Activated naive CD4-positive, alpha-beta T cell (primary cell): Measurements from ENCODE around the gene CR1.
A peak's percentile ranks its signal among the peaks of the same experiment; 100 is the strongest.
"Not testable (repeated sequence)": the region's sequence is repeated elsewhere in the genome, so short reads cannot be mapped to it uniquely, and the experiment has no call there.

Experiments used
- DNase-seq, 4 experiments: peaks; one replicate each; lab custom pipeline; 2025; lab: John Stamatoyannopoulos, UW

The CR1 gene

DNA sequence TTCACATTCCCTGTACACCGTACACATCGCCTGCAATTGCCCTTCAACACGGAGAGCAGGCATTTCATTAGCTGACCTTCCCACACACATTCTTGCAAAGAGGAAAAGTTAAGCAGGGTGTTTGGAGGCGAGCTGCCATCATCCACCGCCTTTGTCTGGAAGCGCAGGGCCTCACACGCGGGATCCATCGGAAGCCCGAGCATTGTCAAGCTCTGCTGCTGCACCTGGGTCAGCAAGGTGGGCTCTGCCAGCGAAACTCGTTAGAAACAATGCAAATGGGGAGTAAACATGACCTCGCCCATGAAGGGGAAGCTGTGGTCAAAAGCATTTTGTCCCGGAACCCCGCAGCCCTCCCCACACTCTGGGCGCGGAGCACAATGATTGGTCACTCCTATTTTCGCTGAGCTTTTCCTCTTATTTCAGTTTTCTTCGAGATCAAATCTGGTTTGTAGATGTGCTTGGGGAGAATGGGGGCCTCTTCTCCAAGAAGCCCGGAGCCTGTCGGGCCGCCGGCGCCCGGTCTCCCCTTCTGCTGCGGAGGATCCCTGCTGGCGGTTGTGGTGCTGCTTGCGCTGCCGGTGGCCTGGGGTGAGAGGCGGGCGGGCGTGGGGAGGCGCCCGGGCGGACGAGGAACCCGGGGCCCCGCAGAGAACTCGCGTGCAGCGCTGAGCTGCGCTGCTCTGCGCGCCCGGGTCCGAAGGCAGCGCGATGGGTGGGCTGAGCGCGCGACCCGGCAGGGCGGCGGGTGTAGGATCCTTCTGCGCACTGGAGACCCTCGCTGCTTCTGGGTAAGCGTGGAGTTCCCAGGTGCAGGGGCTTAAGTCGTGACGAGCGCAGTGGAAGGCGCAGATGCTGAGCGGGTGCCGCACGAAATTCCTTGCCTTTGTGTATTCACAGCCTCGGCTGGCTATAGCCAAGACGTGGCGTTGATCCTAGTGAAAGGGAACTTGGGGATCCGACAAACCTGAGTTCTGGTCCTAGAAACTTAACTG lies at the start of gene CR1:
TSS of gene CR1 (plus strand) at position 357 of the 992 bp plus-strand sequence. CDS start at position 468, 111 bp downstream.
- DNase-seq: peak in 1 of 4 experiments; percentile 33

DNA sequence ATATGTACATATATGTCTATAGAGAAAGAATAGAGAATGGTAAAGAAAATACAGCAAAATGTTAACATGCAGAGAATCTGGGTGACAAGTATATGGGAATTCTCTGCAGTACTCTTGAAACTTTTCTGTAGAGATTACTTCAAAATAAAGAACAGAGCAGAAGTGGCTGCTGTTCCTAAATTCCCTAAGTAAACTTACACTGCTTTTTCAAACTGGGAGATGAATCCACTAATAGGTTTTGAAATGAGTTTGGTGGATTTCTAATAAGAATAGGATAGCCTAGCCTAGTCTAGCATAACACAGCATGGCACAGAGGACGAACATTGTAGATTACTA lies 42.3 kb upstream of the CR1 start:
- no peak for DNase-seq

DNA sequence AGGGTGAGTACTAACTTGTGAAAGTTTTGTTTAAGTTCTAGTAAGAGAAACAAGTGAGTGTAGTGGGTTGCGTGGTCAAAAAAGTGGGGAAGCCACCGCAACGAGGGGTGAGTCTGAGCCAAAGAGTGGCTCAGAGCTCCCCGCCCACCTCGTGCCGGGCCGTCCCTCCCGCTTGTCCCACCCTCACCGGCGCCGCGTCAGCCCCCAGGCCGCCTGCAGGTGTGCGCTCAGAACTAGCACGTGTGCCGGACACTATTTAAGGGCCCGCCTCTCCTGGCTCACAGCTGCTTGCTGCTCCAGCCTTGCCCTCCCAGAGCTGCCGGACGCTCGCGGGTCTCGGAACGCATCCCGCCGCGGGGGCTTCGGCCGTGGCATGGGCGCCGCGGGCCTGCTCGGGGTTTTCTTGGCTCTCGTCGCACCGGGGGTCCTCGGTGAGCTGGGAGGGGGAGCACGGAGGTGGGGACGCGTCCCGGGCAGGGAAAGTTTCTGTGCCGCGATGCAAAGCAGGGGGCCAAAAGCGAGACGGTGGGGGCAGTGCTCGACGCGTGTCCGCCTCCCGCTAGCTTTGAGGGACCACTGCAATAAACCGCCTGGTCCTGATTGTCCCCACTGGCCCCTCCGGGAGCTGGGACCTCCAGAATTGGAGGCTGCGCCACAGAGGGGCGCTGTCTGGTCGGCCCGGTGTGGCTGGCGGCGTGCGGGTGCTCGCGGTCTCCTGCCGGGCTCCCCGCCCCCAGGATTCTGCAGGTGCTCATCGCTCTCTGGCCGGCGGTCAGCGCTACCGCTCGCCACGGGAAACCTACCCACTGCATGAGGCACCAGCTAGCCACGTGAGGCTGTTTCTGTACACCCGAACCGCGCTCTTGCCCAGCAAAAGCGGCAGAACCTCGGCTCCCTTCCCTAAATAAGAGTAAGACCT lies 41.7 kb upstream of the CR1 start, which contains the start of gene CR2:
TSS of gene CR2 (plus strand) at position 283 of the 919 bp plus-strand sequence. CDS start at position 374, 91 bp downstream.
- peak in 3 of 4 experiments; percentile 3 to 21 (median 6) for DNase-seq

GRCh38 chr1:207455183-207455754 lies 40.7 kb upstream of the CR1 start:
- no peak for DNase-seq

DNA sequence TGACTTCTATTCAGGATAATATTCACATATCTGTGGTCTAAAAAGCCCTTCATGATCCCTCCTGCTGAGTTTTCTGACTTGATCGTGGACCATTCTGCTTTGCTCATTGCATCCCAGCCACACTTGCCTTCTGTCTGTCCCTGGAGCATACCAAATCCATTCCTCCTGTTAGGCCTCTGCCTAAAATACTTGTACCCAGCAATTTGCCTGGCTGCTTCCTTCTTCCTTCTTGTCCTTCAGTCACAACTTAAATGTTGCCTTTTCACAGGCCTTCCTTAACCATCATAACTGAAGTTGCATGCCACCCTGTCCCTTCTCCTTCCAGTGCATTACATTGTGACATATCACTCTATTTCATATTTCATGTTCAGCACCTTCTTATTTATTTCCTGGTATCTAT lies 37.5 kb upstream of the CR1 start:
- no peak for DNase-seq

DNA sequence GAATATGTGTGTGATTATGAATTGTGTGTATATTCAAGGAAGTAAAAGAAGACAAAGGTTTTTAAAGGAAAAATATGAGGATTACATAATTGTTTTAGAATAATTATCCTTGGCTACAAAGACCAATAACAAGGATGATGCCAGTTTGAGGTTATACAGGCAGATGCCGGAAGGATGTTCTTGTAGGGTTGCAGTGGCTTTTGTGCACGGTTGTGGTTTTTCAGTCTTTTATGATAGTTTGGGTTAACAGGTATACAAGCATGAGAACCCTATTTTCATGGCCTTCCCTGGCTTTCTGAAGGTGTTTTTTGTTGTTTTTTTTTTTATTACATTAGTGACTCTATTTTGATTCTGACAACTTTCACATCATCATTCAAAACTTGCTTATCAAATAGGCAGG lies 36.9 kb upstream of the CR1 start:
- DNase-seq: no peak

GRCh38 chr1:207461649-207462048 lies 34.3 kb upstream of the CR1 start:
- no peak for DNase-seq

- DNase-seq: no peak
Measured at GRCh38 chr1:207462535-207462934, 33.4 kb upstream of the CR1 start.

DNA sequence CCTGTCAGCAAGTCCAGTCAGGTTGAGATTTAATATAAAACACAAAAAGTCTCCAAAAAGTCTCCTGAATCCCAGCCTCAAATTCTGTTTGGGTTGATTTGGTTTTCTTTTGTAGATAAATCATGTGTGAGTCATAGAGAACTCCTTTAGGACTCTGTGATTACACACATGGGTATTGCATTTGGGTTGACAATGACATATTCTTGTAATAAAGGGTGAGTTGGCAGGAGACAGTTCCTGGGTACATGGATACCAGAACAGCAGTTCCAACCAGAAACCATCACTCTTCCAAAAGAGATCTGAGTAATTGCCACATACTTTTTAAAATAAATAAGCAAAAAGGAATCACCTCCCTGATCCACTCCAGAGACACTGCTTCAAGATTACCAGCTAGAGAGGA lies 32.9 kb upstream of the CR1 start:
- DNase-seq: no peak

- no peak for DNase-seq
Measured at GRCh38 chr1:207463571-207463970, 32.4 kb upstream of the CR1 start.

DNA sequence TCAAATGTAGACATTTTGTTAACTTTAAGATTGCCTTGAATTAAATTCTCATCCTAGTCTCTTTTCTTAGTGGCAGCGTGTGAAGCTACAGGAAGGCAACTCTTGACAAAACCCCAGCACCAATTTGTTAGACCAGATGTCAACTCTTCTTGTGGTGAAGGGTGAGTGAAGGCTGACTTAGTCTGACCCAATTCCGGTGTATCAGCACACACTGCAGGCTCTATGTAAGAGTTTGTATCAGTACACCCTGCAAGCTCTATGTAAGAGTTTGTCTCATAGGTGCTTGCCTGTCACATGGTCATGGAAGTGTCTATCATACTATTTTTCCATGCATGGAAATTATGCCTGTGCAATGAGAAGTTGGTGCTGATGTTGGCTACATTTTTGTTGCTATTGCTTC lies 25.0 kb upstream of the CR1 start:
- DNase-seq: no peak

DNA sequence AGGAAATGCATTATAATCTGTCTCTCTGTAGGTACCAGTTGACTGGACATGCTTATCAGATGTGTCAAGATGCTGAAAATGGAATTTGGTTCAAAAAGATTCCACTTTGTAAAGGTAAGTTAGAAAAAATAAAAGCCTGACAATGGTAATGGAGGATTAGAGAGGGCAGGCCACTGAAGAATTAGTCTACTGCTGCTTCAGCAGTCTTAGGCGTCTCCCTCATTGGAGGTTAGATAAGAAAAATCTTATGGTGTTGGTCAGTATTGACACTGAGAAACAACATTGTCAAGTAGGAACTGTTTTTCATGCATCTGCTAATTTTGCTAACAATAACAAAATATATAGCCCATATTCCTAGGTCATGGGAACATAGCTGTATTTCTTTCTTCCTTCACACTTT lies 21.7 kb upstream of the CR1 start:
- no peak for DNase-seq

DNA sequence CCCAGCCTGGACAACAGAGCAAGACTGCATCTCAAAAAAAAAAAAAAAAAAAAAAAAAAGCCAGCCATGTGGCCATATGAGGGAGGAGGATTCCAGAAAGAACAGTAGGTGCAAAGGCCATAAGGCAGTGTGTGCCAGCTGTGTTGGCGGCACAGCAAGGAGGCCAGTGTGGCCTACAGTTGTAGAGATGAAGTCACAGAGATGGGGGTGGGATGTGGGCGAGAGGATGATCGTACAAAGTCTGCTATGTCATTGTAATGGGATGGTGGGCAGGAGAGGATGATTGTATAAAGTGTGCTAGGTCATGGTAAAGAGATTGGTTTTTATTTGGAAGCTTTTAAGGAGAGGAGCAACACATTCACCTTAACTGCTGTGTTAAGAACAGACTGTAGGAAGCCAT lies 9.8 kb upstream of the CR1 start:
- no peak for DNase-seq

GRCh38 chr1:207487636-207488035 lies 8.3 kb upstream of the CR1 start:
- DNase-seq: no peak

DNA sequence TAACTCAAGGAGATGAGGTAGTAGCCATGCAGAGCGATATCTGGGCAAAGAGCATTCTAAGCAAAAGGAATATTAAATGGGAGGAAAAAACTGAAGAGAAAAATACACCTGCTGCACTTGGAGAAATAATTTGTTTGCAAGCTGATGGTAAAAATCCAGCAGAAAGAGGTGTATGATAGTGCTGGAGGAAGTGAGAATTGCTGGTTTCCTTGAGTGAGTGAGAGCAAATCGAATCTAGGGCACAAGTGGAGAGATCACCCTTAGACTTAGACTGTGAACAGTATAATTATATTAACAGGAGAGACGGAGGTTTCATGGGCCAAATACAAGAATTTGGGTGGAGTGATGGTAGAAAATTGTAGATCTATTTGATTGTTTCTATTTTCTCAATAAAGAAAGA lies 2.7 kb upstream of the CR1 start:
- no peak for DNase-seq

- no peak for DNase-seq
Measured at GRCh38 chr1:207494171-207494570, 1.8 kb upstream of the CR1 start.

DNA sequence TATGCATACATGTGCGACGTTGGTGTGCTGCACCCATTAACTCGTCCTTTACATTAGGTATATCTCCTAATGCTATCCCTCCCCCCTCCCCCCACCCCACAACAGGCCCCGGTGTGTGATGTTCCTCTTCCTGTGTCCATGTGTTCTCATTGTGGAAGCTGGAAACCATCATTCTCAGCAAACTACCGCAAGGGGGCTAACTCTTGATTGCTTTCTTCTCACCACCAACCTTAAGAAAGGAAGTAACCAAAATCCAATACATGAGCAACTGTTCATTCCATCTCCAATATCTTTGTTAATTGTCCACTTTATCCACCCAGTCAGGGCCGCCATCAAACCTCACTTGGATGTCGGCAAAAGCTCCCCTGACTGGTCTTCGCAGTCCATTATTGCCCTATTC lies 676 bp upstream of the CR1 start:
- DNase-seq: not testable (repeated sequence)

DNA sequence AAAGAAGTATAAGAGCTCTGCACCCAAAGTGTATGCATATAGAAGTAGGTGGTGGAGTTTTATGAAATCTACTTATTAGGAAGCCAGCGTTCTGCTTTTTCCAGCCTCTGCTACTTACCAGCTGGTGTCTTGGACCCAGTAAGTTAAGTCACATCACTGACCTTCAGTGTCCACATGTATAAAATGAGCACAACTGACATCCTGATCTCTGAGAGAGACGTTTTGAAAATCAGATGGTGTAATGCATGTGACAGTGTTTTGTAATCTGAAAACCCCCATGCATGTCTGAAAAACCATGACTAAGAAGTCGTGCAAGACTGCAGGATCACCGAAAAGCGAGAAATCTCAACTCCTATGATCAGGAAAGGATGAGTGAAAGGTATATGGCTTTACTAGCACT lies 2.0 kb downstream of the CR1 start:
- DNase-seq: no peak

GRCh38 chr1:207499573-207499972 lies 3.6 kb downstream of the CR1 start:
- peak in 3 of 4 experiments; percentile 4 to 54 (median 51) for DNase-seq

DNA sequence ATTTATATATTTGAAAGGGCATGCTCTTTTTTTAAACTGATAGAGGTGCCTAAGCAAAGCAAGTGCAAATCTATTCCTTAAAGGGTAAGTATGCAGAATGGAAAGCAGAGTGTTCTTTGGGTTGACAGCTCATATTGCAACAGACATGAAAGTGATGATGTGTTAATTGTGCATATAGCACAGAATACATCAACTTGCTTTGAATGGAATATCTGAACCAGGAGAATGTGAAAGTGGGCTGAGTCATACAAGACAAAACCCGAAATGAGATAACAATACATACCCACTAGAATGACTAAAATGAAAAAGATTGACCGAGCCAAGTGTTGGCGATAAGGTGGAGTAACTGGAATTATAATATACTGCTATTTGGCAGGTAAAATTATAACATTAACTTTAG lies 4.3 kb downstream of the CR1 start:
- no peak for DNase-seq

DNA sequence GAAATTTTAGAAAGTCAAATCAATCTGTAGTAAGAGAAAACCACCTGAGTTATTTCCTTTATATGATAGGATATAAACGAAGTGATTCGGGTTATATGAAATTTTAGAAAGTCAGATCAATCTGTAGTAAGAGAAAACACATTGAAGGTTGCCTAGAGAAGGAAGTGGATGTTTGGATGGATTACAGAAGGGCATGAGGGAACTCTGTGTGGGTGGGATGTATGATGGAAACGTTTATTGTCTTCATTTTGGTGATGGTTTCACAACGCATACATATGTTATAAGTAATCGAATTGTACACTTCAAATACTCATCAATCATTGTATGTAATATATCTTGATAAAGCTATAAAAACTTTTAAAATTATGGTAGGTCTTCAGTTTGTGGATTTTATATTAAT lies 5.1 kb downstream of the CR1 start:
- no peak for DNase-seq

DNA sequence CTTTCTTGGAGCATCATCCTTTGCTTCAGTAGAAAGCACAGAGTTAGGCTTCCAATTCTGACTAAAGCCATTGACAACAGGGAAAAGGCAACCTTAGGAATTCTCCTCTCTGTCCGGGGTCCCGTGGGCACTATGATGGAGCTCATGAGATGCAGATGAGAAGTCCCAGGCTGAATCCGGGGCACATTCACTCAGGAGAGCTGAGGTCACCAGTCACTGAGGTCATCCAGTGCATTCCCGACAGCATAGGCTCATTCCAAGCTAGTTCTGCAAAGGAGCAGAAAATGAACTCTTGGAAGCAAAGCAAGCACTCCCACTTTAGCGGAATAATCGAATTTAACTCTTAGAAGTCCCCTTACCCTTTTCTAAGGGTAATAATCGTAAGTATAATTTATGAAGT lies 6.8 kb downstream of the CR1 start:
- DNase-seq: no peak
